ENCODE results near the gene LLGL2.
A peak's percentile ranks its signal among the peaks of the same experiment; 100 is the strongest.

The LLGL2 gene

DNA sequence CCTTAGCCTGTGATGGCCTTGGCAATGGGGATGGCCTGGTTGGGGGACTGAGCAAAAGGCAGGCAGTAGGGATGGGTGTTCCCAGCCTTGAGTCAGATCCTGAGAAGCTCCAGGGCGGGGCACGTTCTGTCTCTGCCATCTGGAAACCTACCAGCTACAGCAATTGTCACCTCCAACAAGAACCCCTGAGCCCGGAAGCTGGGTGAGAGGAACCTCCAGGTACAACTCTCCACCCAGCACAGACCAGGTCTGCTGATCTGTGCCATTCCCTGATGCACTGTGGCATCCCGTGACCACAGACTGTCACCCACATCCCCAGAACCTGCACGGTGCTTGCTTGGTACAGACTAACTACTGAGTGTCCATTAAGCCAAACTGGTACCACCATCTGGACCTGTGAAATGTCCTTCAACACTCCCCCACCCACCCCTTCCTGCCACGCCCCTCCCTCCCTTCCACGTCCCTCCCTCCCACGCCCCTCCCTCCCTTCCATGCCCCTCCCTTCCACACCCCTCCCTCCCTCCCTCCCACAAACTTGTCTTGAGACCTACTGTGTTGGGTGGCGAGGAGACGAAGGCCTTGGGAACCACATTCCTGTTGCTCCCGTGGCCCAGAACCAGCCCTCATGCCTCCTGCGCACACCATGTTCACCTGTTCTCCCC lies 78.7 kb downstream of the LLGL2 start:
- no peak overlapping the region for H3K27ac ChIP-seq
- TF ChIP-seq, protein P1, sequence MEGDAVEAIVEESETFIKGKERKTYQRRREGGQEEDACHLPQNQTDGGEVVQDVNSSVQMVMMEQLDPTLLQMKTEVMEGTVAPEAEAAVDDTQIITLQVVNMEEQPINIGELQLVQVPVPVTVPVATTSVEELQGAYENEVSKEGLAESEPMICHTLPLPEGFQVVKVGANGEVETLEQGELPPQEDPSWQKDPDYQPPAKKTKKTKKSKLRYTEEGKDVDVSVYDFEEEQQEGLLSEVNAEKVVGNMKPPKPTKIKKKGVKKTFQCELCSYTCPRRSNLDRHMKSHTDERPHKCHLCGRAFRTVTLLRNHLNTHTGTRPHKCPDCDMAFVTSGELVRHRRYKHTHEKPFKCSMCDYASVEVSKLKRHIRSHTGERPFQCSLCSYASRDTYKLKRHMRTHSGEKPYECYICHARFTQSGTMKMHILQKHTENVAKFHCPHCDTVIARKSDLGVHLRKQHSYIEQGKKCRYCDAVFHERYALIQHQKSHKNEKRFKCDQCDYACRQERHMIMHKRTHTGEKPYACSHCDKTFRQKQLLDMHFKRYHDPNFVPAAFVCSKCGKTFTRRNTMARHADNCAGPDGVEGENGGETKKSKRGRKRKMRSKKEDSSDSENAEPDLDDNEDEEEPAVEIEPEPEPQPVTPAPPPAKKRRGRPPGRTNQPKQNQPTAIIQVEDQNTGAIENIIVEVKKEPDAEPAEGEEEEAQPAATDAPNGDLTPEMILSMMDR (conservative IDR thresholded peaks at IDR 0.05) = no peak
- TF ChIP-seq ZFX (IDR thresholded peaks at IDR 0.05) = no peak

DNA sequence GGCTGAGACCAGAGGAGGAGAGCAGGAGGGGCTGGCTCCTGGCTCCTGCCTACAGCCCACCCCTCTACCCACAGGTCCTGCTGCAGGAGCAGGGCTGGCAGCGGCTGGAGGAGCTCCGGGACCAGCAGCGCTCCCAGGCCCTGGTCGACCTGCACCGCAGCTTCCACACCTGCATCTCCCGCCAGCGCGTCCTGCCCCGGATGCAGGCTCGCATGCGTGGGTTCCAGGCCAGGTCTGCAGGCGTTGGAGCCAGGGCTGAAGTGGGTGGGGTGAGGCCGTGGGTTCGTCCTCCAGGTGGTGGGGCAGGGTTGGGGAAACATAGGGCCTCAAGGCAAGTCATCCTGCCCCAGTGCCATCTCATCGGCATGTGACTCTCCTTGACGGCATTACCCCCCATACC lies 80.3 kb downstream of the LLGL2 start:
- no peak for TF ChIP-seq ZFX (IDR thresholded peaks at IDR 0.05)
- TF ChIP-seq, protein P1 (conservative IDR thresholded peaks at IDR 0.05) = no peak
- no peak overlapping the region for H3K27ac ChIP-seq

DNA sequence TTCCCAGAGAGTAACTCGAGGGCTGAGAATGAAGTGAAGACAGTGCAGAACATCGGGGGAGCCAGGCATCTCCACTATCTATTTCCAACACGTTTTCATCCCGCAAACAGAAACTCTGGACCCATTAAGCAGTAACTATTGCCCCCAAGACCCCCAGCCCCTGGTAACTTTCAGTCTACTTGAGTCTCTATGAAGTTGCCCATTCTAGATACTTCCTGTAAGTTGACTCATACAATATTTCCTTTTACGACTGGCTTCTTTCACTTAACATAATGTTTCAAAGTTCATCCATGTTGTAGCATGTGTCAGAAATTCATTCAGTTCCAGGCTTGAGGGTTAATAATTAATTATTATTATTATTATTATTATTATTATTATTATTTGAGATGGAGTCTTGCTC lies 81.6 kb downstream of the LLGL2 start:
- TF ChIP-seq, protein P1 (conservative IDR thresholded peaks at IDR 0.05) = no peak
- TF ChIP-seq ZFX (IDR thresholded peaks at IDR 0.05) = no peak
- no peak overlapping the region for H3K27ac ChIP-seq

DNA sequence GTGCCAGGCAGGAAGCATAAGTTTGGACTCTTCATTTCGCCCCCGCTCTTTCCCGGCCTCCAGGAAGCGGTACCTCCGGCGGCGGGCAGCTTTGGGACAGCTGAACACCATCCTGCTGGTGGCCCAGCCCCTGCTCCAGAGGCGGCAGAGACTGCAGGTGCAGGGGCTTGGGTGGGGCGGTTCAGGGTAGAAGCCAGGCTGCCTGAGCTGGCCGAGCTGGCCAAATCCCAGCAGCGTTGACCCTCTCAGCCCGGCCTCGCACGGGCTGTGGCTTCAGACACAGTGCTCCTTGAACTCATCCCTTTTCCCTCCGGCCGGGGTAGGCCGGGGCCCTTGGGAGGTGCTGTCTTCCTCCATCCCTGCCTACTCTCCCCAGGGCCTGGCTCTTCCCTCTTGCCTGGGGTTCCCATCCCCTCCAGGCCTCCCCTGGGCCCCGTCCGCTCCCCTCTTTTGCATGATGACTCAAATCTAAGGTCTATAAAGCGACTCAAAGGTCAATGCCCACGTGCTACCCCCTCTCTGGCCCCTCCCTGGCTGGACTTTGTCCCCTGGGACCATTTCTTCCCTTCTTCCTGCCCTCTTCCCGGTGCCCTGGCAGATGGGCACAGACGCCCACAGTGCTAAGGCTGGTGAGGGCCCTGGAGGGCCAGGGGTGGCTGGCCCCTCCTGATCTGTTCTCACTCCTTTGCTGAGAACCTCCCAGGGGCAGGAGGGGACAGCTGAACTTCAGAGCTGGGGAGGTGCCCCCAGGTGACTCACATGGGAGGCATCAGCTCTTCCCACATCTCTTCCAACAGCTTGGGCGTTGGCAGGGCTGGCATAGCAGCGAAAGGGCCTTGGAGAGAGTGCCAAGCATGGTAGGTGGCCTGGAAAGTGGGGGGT lies 84.8 kb downstream of the LLGL2 start:
- TF ChIP-seq, protein P1 (conservative IDR thresholded peaks at IDR 0.05) = no peak
- TF ChIP-seq ZFX (IDR thresholded peaks at IDR 0.05) = no peak
- no peak overlapping the region; the same call in 1 of the 2 replicates for H3K27ac ChIP-seq

DNA sequence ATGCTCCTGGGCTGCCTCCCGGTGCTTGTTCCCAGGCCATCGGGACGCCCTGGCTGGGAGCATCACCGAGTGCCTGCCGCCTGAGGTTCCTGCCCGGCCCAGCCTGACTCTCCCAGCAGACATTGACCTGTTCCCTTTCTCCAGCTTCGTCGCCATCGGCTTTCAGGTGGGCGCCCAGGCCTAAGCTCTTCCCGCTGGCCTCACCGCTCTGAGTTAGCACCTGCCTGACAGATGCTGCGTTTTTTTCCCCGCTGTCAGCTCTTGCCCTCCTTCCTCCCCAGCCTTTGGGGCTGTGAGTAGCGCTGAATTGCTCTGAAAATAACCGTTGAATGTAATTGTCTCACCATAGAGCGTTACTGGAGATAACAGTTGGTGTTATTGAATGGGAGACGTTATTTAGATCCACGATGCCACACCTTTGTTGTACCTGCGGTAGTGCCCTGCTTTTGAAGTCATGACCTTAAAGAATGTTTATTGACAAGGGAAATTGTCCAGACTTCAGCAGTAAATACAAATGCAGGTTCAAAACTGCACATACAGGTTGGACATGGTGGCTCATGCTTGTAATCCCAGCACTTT lies 86.4 kb downstream of the LLGL2 start:
- peak overlapping the region; percentile 68 for H3K27ac ChIP-seq
- TF ChIP-seq, protein P1 (conservative IDR thresholded peaks at IDR 0.05) = no peak
- no peak for TF ChIP-seq ZFX (IDR thresholded peaks at IDR 0.05)

DNA sequence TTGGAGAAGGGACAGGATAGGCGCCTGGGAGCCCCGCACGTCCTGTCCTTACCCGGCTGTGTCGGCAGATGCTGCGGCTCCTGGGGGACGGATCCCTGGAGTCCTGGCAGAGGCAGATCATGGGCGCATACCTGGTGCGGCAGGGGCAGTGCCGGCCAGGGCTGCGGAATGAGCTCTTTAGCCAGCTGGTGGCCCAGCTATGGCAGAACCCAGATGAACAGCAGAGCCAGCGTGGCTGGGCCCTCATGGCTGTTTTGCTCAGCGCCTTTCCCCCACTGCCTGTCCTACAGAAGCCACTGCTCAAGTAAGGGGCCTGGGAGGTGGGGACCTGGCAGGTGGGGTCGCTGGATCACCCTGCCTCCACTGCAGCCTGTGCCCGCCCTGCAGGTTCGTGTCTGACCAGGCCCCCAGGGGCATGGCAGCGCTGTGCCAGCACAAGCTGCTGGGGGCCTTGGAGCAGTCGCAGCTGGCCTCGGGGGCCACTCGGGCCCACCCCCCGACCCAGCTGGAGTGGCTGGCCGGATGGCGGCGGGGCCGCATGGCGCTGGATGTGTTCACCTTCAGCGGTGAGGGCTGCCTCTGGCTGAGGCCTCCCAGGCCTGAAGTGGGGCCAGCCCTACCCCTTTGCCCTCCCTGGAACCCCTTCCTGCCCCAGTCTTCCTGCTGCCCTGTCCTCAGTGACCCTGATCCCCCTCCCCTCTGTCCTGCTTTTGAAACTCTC lies 87.6 kb downstream of the LLGL2 start:
- TF ChIP-seq, protein P1 (conservative IDR thresholded peaks at IDR 0.05) = no peak
- no peak for TF ChIP-seq ZFX (IDR thresholded peaks at IDR 0.05)
- peak overlapping the region; percentile 68 for H3K27ac ChIP-seq
